Renal cortical epithelial cell (primary cell): ENCODE data around the gene ATP6V1B1. TPM values are rescaled to one million over a fixed set of nuclear protein-coding genes. Genes with fewer than 3 reads are reported as not detected.

ENCODE experiments used
- DNase-seq: peaks from one replicate; pipeline ENCODE4 v3.0.0-alpha.2; 2011; ENCODE audit warnings: low read depth
- total RNA-seq: library from RNA; depleted of rRNA; stranded (reverse); fragments of >200 nt; gene quantifications from 2 replicates; pipeline ENCODE4 v1.2.3, GENCODE V29; 2014

The ATP6V1B1 gene
- total RNA-seq, 1 donor from 2014 or later, result 0.89 TPM

DNA sequence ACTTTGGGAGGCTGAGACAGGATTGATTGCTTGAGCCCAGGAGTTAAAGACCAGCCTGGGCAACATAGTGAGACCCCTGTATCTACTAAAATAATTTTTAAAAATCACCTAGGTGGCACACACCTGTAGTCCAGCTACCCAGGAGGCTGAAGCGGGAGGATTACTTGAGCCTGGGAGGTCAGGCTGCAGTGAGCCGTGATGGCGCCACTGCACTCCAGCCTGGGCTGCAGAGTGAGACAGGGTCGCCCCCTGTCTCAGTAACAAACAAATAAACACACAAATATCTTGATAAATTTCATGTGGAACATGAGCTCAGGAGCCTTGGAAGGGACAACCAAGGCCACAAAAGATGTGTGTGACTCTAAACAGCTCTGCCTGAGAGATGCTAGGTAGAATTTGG is 31.0 kb downstream of the ATP6V1B1 start:
- no peak for DNase-seq

DNA sequence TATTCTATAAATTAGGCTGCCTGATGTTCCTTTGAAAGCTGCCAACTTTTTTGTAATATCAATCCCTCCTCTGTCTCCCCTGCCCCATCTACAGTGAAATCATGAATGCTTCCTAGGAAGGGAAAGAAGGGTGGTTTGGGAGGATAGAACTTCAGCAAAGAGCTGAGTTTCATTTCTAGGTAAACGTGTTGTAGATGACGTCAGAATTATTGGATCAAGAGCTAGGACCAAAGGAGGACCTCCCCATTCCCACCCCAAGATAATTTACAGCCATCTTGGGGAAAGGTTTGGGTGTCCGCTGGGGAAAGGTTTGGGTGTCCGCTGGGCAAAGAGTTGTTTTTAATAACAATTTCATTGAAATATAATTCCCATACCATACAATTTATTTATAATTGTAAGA is 31.5 kb downstream of the ATP6V1B1 start:
- no peak for DNase-seq

GRCh38 chr2:70974592-70974991 is 38.9 kb downstream of the ATP6V1B1 start:
- no peak for DNase-seq

GRCh38 chr2:70975237-70975636 is 39.5 kb downstream of the ATP6V1B1 start:
- no peak for DNase-seq

DNA sequence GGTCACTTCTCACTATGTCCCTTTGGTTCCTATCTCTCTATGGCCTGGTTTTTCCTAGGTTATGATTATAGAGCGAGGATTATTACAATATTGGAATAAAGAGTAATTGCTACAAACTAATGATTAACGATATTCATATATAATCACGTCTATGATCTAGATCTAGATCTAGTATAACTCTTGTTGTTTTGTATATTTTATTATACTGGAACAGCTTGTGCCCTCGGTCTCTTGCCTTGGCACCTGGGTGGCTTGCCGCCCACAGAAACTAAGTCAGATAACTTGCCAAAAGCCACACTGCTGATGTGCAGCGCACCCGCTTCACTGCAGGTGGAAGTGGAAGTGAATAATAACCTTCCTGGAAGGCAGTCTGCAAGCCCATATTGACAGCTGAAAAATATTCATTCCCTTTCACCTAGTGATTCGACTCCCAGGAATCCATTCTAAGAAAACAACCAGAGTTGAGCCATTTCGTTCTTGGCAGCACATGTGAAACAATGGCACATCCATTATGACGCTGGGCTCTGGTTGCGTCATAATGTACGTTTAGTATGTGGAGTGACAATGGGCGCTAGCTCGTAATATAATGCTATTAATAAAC is 42.0 kb downstream of the ATP6V1B1 start:
- DNase-seq, result peak; percentile 88

DNA sequence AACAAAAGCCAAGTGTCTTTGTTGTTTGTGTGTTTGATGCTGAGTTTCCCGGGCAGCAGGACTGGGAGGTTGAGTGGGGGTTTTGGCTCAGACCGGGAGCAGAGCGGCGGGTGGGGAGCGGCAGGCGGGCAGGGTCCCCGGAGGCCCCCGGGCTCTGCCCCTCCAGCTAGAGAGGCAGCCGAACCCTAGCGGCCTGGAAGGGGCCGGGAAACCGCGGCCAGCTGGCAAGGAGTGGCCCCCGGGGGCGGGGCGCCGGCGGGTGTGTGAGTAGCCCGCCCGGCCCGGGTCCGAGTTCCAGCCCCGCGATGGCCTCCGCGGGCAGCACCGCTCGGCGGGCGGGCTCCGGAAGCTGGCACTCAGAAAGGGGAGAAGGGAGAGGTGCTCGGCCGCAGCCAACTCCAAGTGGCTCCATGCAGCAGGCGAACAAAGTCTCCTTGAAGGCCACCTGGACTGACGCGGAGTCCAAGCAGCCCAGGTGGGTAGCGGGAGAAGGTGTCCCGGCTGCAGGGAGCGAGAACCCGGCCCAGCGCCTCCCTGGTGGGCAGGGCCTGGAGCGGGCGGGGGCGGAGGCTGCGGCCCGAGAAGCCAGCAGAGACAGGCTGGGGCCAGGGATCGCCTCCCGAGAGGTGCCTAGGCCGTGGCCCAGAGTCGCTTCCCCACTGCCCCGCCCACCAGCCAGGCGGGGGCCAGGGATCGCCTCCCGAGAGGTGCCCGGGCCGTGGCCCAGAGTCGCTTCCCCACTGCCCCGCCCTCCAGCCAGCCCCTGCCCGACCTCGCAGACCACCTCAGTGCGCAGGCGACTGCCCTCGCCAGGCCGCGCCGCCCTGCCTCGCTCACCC is 42.9 kb downstream of the ATP6V1B1 start, which contains the start of gene ANKRD53:
ANKRD53 (plus strand) TSS at position 290 of the 839 bp plus-strand sequence; CDS start at position 306, 16 bp downstream.
- no peak for DNase-seq

- DNase-seq, result no peak
Measured at GRCh38 chr2:70979180-70979488, 43.4 kb downstream of the ATP6V1B1 start.

- no peak for DNase-seq
Measured at GRCh38 chr2:70979626-70980025, 43.9 kb downstream of the ATP6V1B1 start.

GRCh38 chr2:70981421-70981820 is 45.7 kb downstream of the ATP6V1B1 start:
- DNase-seq, result no peak

GRCh38 chr2:70981866-70982810 is 46.4 kb downstream of the ATP6V1B1 start:
- no peak for DNase-seq

- no peak for DNase-seq
Measured at GRCh38 chr2:70982971-70983370, 47.3 kb downstream of the ATP6V1B1 start.

DNA sequence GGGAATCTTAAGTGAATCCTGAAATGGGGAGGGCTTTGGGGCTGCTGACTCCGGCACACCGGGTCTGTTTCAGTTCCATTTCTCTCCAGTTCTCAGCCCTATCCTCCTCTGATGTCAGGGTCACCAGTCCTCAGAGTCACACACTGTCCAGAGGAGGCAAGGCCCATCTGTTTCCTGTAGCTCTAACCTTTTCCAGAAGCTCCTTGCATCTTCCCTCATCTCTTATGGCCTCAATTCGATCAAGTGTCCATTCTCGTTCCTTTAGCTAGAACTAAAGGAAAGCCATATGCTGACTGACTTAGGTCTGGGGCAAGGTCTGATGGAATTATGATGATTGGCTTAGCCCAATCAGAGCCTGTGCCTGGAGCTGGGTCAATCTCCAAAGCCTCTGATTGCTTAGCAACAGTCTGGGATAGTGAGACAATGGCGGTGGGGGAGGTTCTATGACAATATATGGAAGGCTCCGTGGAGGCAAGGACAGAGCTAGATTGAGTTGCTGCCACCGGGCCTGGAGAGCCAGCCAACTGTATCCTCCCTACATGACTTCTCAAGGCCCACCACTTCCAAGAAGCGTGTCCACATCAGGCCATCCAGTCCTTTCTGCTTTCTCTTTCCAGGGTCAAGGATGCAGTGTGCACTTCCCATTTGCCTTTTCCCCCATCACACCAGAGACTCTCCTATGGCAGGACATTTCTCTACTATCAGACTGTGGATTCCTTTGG is 48.0 kb downstream of the ATP6V1B1 start:
- no peak for DNase-seq

- DNase-seq, result no peak
Measured at GRCh38 chr2:70984228-70984575, 48.5 kb downstream of the ATP6V1B1 start.

GRCh38 chr2:70984576-70985282 is 49.0 kb downstream of the ATP6V1B1 start:
- no peak for DNase-seq

GRCh38 chr2:70985283-70985688 is 49.6 kb downstream of the ATP6V1B1 start:
- no peak for DNase-seq

DNA sequence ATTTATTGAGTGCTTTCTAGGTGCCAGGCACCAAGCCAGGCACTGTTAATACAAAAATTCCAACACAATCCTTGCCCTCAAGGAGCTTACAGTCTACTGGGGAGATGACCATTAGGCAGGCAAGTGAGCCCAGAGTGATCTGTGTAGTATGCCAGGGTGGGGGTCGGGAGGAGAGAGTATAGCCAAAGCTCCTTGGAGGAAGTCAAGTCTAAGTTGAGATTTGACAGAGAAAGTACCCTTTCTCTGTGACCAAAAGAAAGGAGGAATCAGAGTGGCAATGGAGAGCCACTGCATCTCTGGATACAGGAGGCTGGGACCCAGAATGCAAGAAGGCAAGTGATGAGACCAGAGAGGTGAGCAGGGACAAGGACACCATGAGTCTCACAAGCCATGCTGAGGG is 50.3 kb downstream of the ATP6V1B1 start:
- no peak for DNase-seq

- no peak for DNase-seq
Measured at GRCh38 chr2:70986499-70987189, 50.9 kb downstream of the ATP6V1B1 start.

GRCh38 chr2:70987386-70987785 is 51.7 kb downstream of the ATP6V1B1 start:
- DNase-seq, result no peak

DNA sequence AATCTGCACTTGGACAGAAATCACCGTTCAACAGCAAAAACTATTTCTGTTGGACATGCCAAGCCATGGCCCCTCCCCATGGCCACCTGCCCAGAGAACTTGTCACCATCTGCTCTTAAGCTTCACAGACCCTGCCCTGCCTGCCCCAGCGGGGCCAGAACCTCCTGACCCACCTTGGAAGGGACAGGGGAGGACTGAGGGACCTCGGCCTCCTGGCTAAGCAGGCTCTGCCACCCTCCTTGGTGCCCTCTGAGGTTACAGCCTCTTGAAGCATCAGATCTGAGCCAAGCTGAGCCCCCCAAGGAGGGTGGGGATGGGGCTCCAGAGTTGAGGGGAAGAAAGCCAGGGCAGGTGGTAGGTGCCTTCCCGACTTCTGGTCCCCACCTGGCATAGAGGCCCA is 52.5 kb downstream of the ATP6V1B1 start:
- DNase-seq, result no peak
